ENCODE results near the gene POLRMT. TPM values are rescaled to one million over a fixed set of nuclear protein-coding genes. Genes with fewer than 3 reads are reported as not detected.

The POLRMT gene
- polyA plus RNA-seq, 1 donor (not counting 4 experiments of a cell fraction or from before 2014, with no cell fraction given), result 33.3 TPM

DNA sequence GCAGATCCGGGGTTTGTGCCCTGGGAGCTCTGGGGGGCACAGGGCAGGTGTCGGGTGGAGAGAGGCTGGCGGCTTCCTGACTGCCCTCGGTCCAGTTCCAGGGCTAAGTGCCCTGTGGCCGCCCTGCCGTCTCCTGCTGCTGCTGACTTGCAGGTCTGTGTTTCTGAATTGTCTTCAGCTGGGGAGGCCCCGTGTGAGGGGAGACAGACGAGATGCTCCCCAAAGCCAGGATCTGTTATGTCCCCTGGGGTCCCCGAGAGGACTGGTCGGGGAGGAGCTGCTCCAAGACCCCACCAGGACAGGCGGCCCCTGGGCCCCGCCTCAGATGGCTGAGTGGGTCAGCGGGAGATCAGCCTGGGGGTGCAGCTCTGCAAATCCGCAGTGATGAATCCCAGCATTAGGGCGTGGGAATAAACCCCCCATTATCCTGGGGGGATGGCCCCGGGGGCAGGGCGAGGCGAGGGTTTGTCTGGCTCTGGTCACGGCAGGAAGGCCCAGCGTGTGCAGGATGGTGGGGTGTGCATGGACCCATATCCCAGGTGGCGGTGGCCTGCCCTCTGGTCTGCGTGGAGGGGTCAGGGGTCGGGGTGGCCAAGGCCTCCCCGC is 39.0 kb downstream of the POLRMT start:
- H3K79me2 ChIP-seq (ENCODE audit: control insufficient read depth, insufficient read depth, low read length), result no peaks in the 10 kb centered on the region
- no peak overlapping the region for H3K4me3 ChIP-seq (ENCODE audit: control insufficient read depth in 2 of 3, extremely low read depth in 1 of 3, insufficient read depth in 2 of 3, low read depth in 1 of 3, low read length in 3 of 3)
- TF ChIP-seq EZH2 (IDR thresholded peaks at IDR 0.05; ENCODE audit: low read length) (no peak), CTCF (optimal IDR thresholded peaks at IDR 0.05 in 1 of 3, IDR thresholded peaks at IDR 0.05 in 1 of 3, conservative IDR thresholded peaks at IDR 0.05 in 1 of 3; ENCODE audit: extremely low read depth in 1 of 3, insufficient read depth in 2 of 3, low read length in 3 of 3) (no peak)
- H3K9ac ChIP-seq (ENCODE audit: control insufficient read depth, extremely low read depth, insufficient read depth, low read length), result no peak overlapping the region
- peaks cover 41% of the 10 kb centered on the region for H3K27me3 ChIP-seq (ENCODE audit: control insufficient read depth, extremely low read depth, insufficient read depth, low read length)
- H3K4me2 ChIP-seq (ENCODE audit: control insufficient read depth, extremely low read depth, insufficient read depth, low read depth, low read length), result no peak overlapping the region
- H3K9me1 ChIP-seq (ENCODE audit: control insufficient read depth, extremely low read depth, insufficient read depth, low read length), result no peaks in the 10 kb centered on the region
- no peak overlapping the region for H3K27ac ChIP-seq (ENCODE audit: control insufficient read depth, insufficient read depth, low read length)
- dilution Hi-C loops (cut with MboI; ENCODE audit: extremely low pct_ligation_motif_present, low sequenced_read_pairs), result no loop called here
- peaks cover 4% of the 10 kb centered on the region for H4K20me1 ChIP-seq (ENCODE audit: control insufficient read depth, extremely low read depth, insufficient read depth, low read length)
- DNase-seq (ENCODE audit: low read depth, low spot score) (no peak), FAIRE-seq (no peak)
- no peaks in the 10 kb centered on the region for H3K36me3 ChIP-seq (ENCODE audit: control insufficient read depth in 2 of 2, extremely low read depth in 1 of 2, insufficient read depth in 2 of 2, low read length in 2 of 2)
- H2AFZ ChIP-seq (ENCODE audit: control insufficient read depth, low read length), result no peak overlapping the region
- no peaks in the 10 kb centered on the region for H3K4me1 ChIP-seq (ENCODE audit: control insufficient read depth, extremely low read depth, insufficient read depth, low read length)
- H3K9me3 ChIP-seq (ENCODE audit: control insufficient read depth, low read depth, low read length), result no peaks in the 10 kb centered on the region

DNA sequence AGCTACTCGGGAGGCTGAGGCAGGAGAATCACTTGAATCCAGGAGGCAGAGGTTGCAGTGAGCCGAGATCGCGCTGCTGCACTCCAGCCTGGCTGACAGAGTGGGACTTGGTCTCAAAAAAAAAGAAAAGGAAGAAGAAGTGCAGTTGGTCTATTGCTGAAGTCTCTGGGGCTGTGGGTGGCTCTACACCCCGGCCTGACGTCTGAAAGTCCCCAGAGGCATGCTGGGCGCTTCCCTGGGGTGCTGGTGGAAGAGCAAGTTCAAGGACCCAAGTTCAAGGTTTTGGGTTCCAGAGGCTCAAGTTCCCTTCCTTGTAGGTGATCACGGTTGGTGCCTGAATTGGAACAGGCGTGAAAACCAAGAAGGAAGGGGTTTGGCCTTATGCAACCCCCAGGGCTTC is 39.8 kb downstream of the POLRMT start:
- dilution Hi-C loops (cut with MboI; ENCODE audit: extremely low pct_ligation_motif_present, low sequenced_read_pairs), result no loop called here
- no peak for FAIRE-seq
- H3K79me2 ChIP-seq (ENCODE audit: control insufficient read depth, insufficient read depth, low read length), result no peaks in the 10 kb centered on the region

More for the DNA sequence above, 39.8 kb downstream of the POLRMT start:
- no peaks in the 10 kb centered on the region for H3K9me1 ChIP-seq (ENCODE audit: control insufficient read depth, extremely low read depth, insufficient read depth, low read length)
- no peaks in the 10 kb centered on the region for H3K36me3 ChIP-seq (ENCODE audit: control insufficient read depth in 2 of 2, extremely low read depth in 1 of 2, insufficient read depth in 2 of 2, low read length in 2 of 2)
- H3K4me3 ChIP-seq (ENCODE audit: control insufficient read depth in 2 of 3, extremely low read depth in 1 of 3, insufficient read depth in 2 of 3, low read depth in 1 of 3, low read length in 3 of 3), result no peak overlapping the region
- H3K4me1 ChIP-seq (ENCODE audit: control insufficient read depth, extremely low read depth, insufficient read depth, low read length), result peaks cover 5% of the 10 kb centered on the region
- no peak overlapping the region for H3K27ac ChIP-seq (ENCODE audit: control insufficient read depth, insufficient read depth, low read length)
- peaks cover 4% of the 10 kb centered on the region for H4K20me1 ChIP-seq (ENCODE audit: control insufficient read depth, extremely low read depth, insufficient read depth, low read length)
- no peak for TF ChIP-seq CTCF (optimal IDR thresholded peaks at IDR 0.05 in 1 of 3, IDR thresholded peaks at IDR 0.05 in 1 of 3, conservative IDR thresholded peaks at IDR 0.05 in 1 of 3; ENCODE audit: extremely low read depth in 1 of 3, insufficient read depth in 2 of 3, low read length in 3 of 3)
- no peak for TF ChIP-seq EZH2 (IDR thresholded peaks at IDR 0.05; ENCODE audit: low read length)
- no peaks in the 10 kb centered on the region for H3K9me3 ChIP-seq (ENCODE audit: control insufficient read depth, low read depth, low read length)
- no peak for DNase-seq (ENCODE audit: low read depth, low spot score)
- no peak overlapping the region for H2AFZ ChIP-seq (ENCODE audit: control insufficient read depth, low read length)
- no peak overlapping the region for H3K4me2 ChIP-seq (ENCODE audit: control insufficient read depth, extremely low read depth, insufficient read depth, low read depth, low read length)
- H3K27me3 ChIP-seq (ENCODE audit: control insufficient read depth, extremely low read depth, insufficient read depth, low read length), result peaks cover 49% of the 10 kb centered on the region
- no peak overlapping the region for H3K9ac ChIP-seq (ENCODE audit: control insufficient read depth, extremely low read depth, insufficient read depth, low read length)
